NCI-H2196 (cell line): ENCODE data around the gene GGT6.
A peak's percentile ranks its signal among the peaks of the same experiment; 100 is the strongest.

Experiments used
- DNase-seq: peaks from one replicate; lab custom pipeline; 2025; ENCODE audit not compliant: unreplicated experiment; lab: John Stamatoyannopoulos, UW

GGT6 gene

DNA sequence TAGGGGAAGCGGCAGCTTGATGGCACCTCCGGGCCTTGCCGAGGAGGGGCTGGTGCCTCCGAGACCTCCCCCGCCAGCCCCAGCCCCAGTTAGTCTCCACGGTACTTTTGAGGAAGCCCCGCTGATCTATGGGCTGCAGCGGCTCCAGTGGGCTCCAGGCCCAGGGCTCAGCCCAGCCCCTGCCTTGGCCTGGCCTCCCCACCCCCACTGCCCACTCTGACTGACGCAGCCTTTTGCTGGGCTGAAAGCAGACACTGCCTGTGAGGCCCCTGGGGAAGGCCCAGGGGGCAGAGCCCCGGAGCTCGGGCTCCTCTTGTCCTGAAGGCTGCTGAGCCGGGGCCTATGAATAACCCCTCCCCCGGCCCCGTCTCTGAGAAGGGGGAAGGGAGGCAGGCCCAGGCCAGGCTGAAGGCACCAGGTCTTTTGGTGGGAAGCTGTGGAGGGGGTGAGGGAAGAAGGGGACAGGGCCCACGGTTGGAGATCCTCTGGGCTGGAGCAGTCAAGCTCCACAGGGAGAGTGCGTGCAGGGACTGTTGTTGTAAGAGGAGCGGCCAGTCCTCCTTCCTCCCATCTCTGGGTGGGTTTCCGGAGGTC is 16.4 kb upstream of the GGT6 start:
- no peak for DNase-seq

DNA sequence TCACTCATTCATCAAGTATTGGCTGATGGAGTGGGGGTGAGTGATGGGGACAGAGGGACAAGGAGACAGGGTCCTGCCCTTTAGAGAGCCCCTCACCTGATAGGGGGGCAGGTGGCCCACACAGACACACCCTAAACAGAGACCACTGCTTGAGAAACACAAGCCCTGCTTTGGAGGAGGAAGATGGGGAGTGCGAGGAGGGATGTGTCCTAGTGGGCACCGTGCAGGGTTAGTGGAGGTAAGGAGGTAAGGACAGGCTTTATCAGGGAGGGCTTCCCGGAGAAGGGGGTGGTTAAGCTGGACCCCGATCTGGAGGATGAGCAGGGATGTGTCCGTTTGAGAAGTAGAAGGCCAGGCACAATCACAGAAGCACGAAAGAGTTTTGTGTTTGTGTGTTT is 15.8 kb upstream of the GGT6 start:
- DNase-seq, result no peak

DNA sequence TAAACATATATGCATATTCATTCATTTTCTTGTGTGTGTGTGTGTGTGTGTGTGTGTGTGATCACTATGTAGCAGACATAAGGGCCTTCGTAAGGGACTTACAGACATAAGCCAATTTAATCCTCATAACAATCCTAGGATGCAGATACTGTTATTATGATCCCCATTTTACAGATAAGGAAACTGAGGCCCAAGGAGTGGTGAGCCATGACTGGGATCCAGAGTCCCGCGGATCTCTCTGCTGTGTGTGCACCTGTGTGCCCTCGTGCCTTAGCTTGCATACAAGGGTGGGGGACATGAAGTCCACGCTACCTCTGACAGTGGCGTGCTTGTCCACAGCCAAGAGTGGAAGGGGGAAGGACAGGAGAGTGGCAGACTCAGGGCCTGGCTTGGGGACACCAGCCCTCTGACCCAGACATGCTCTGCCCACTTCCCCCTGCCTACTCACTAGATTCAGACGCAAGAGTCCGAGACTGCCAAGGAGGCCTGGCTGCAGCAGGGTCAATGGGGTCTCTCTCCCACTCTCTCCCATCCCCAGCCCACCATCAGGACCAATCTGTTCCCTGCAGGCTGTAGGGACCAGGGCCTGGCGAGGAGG is 14.2 kb upstream of the GGT6 start:
- no peak for DNase-seq

DNA sequence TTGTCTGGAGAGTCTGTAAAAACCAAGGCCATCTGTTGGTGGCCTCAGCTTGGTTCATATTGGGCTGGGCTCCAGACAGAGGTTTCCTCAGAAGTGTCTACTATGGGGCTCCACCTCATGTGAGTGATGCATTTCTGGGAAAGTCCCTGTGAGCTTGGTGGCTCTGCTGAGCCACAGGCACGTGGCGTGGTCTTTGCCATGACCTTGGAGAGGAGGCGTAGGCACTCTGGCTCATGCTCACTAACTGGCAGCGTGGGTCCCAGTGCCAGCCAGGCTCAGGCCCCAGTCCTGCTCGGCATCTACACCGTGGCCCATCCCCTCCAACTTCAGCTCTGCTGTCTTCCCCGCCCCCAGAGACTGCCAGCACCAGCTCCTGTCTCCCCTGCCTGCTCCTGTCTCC is 13.3 kb upstream of the GGT6 start:
- no peak for DNase-seq

DNA sequence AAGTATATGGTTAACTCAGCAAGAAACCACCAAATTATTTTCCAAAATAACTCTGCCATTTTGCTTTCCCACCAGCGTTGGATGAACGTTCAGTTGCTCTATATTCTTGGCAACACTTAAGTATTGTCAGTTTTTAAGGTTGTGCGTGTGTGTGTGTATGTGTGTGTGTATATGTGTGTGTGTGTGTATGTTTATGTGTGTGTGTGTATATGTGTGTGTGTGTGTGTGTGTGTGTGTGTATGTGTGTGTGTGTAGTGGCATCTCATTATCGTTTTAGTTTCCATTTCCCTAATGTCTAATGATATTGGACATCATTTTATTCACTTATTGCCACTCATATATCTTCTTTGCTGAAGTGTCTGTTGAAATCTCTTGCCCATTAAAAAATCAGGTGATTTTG is 12.7 kb upstream of the GGT6 start:
- DNase-seq, result no peak

DNA sequence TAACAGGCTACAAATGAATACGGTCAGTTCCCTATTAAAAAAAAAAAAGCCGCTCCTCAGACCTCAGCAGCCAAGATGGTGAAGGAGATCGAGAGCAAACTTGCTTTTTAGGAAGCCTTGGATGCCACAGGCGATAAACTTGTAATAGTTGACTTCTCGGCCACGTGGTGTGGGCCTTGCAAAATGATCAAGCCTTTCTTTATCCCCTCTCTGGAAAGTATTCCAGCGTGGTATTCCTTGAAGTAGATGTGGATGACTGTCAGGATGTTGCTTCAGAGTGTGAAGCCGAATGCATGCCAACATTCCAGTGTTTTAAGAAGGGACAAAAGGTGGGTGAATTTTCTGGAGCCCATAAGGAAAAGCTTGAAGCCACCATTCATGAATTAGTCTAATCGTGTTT is 11.8 kb upstream of the GGT6 start:
- DNase-seq, result no peak

DNA sequence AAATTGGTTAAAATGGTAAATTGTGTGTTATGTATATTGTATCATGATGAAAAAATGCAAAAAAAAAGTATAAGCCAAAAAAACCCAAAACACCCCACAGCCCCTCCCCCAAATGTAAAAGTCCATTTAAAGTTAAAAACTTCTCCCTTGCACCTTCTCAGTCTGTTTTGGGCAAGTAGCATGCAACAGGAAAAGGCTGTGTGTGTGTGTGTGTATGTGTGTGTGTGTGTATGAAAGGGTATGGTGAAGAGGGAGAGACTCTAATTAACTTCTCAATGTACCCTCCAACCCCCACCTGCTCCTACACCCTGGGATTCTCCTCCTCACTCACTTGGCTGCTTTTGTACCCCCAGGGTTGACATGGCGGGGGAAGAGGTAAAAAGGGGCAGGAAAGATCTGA is 9.2 kb upstream of the GGT6 start:
- DNase-seq, result no peak

DNA sequence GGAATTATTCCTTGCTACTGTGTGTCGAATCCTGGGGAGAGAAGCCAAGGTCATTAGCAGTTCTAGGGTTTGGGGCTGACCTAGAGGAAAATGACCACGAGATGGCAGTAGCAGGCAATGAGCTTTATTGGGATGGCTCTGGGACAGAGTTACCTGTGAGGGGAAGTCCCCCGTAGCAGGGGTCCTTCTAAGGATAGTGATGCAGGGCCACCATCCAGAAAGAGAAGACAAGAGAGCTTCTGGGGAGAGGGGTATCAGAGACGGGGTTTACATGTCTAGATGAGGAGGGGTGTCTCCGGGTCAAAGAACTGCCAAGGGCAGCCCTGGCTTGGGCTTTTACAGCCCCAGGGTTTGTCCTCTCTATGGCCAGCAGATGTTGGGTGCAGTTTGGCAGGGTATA is 6.4 kb upstream of the GGT6 start:
- DNase-seq, result peak; percentile 55

DNA sequence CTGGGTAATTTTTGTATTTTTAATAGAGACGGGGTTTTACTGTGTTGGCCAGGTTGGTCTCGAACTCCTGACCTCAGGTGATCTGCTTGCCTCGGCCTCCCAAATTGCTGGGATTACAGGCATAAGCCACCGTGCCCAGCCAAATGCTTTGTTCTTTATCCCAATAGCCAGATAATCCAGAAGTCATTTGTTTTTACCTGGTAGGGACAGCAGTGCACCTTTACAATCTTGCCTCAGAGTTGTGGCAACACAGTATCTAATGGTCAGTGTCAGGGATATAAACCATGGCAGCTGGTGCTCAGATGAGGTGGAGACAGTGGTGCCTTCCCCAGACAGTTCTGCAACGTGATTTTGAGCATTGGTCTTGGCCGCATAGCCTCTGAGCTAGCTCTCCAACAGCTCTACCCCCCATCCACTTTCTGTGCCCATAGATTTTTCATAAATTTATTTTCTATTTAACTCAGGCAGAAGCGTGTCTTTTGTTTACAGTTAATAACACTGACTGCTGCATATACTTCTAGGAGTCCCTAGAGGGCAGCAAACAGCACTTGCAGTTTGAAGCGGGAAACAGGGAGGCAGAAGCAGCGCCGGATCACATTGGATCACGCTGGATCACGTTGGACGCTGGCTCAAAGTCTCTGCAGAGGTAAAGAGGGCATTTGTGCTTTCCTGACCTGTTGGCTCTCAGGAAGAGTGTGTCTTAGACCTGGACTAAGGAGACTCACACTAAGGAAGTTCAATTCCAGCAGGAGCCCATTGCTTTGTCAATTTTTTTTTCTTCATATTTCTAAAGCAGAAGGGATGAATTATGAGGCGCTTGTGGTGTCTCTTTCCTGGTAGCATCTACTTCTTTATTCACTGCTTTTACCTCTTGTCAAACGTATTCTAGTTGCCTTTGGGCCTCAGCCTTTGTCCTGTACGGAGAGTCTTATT is 5.1 kb upstream of the GGT6 start:
- peak; percentile 70 for DNase-seq

DNA sequence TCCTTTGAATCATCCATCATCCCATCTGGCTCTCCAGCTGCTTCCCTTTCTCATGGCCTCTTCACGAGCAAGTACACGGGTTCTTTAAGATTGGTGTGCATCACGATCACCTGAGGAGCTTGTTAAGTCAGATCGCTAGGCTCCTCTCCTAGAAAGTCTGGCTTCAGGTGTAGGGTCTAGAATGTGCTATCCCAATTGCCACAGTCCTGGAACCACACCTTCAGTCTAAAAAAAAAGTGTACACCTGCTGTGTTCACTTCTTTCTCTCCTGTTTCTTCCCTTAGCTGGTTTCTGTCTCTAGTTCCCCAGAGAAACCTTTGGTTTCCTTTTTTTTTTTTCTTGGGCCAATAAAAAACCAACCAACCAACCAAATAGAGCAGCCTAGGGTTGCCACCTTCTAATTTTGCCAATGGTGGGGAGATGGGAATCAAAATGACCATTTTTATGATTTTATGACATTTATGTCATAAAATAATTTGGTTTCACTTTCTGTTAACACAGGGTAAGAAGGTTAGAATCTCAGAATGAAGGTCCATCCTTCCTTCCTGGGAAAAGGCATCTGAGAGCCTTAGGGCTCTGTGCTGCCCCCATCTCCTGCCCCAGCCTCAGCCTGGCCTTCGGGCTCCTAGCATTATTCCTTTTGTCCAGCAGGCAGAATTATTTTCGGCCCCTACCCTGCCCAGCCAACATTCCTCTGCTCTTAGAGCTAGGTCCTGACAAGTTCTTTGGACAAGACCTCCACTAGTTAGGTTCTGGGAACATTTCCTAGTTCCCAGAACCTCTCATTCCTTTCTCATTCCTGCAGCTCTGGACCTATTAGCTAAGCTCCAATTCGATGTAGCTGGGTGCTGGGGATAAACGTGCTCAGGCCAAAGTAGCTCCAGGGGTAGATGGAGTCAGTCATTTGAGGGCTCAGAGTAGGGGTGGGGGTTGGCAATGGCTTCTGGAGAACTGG is 1.9 kb upstream of the GGT6 start:
- DNase-seq, result no peak

DNA sequence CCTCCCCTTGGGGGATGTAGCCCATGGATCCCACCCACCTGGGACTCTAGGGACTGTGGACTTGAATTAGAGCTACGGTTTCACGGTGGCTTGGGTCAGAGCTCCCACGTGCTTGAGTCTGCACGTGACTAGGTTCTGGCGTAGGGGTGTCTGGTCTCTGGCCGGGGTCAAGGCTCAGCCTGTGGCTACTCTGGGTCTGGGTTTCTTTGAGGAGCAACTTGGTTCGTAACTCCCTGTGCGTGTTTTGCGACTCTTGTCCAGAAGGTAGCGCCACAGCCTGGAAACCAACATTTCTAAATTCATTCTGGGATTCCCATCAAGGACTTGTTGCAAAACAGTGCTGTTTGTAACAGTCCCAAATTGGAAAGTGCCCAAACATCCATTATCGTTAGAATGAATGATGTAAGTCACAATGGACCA is 470 bp upstream of the GGT6 start:
- no peak for DNase-seq

DNA sequence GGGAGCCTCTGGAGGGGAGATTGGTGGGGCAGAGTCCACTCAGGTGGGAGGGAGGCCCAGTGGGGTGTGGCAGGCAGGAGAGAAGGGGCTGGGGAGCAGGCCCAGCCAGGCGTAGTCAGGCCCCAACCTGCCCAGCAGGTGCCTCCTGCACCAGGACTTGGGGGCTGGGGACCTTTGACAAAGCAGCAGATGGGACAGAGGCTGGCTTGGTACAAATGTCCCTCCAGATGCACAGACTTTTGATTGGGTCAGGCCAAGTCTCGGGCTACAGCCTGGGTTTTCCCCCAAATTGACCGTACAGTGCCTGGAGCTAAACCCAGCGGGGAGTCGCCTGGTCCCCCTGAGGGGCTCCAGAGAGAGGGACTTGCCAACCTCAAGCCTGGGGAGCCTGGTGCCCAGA is 411 bp downstream of the GGT6 start:
- no peak for DNase-seq

DNA sequence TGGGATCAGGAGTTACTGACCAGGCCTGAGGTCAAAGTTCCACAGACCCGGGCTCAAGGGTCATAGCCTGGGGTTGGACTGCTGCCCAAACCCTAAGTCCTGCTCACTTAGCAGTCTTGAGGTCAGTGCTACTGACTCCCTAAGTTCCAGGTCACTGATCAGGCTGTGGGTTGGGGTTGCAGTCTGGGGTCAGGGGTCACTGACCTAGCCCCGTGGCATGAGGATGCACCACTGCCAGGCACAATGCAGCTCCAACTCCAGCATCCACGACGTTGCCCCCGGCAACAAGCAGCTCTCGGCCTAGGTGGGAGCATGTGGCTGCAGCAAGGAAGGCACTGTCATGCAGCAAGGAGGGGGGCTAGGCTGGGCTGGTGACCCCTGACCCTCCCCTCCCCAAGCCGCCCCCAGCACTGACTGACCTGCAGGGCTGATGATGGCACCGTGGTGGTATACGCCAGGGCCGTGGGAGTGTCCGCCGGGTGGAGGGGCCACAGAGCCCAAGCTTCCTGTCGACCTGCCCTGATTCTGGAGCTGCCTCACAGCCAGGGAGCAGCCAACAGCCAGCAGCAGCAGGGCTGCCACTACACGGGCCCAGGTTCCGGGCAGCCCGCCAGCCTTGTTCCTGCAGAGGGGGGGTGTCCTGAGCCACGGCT is 1.1 kb downstream of the GGT6 start:
- DNase-seq, result no peak

DNA sequence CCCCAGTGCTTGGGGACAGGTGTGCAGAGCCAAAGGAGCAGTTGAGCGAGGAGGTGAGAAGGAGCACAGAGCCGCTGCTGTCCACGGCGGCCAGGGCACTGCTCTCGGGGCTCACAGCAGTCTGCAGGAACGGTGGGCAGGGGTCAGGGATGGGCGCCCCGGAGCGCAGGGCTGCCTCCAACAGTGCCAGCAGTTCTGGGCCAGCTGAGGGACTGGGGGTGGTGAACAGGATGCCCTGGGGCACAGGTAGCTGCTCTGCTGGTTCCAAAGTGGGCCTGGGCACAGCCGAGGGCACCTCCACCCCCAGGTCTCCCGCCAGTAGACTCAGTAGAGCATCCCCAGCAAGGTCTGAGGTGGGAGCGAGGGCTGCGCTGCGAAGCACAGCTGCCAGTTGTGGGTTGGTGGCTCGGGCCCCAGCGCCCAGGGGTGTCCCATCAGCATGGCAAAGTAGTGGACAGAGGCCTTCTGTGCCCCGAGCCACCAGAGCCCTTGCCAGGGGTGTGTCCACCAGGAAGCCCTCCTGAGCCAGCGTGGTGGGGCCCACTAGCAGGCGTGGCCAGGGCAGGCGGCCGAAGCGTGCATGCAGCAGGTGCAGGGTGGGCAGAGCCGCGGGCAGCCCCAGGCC is 1.9 kb downstream of the GGT6 start:
- no peak for DNase-seq

DNA sequence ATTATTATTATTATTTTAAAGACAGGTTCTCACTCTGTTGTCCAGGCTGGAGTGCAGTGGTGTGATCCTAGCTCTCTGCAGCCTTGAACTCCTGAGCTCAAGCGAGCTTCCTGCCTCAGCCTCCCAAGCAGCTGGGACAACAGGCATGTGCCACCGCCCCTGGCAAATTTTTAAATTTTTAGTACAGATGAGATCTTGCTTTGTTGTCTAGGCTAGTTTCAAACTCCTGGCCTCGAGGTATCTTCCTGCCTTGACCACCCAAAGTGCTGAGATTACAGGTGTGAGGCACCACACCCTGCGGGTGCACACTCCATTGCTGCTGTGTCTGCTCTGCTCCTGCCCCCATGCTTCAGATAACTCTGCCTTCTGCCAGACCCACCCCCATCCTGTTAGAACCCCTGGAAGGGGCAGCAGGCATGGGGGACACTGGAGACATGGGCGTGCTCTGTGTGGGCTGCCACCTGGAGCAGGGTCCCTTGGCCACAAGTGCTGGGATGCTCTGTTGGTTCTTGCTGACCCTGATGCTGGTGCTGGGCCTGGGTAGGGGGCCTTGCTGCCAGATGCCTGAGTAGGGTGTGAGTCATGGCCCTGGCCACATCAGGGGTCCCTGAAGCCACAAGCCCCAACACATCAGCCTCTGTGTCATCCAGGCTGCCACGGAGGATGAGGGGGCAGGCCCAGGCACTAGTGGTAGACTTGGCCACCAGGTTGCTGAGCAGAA is 2.6 kb downstream of the GGT6 start:
- DNase-seq, result no peak

DNA sequence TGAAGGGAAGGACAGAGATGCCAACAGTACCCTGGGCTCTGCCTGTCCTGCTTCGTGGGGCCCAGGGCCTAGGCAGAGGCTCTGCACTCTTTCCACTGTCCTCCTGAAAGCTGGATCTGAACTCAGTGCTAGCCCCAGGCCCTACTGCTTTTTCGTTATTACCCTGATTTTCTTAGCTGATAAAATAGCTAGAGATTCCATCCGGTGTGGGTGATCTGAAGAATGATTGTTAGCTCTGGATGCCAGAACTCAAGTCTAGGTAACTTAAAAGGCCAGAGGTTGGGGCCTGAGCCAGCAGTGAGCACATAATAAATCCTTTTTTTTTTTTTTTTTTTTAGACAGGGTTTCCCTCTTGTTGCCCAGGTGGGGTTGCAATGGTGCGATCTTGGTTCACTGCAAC is 3.4 kb downstream of the GGT6 start:
- no peak for DNase-seq

DNA sequence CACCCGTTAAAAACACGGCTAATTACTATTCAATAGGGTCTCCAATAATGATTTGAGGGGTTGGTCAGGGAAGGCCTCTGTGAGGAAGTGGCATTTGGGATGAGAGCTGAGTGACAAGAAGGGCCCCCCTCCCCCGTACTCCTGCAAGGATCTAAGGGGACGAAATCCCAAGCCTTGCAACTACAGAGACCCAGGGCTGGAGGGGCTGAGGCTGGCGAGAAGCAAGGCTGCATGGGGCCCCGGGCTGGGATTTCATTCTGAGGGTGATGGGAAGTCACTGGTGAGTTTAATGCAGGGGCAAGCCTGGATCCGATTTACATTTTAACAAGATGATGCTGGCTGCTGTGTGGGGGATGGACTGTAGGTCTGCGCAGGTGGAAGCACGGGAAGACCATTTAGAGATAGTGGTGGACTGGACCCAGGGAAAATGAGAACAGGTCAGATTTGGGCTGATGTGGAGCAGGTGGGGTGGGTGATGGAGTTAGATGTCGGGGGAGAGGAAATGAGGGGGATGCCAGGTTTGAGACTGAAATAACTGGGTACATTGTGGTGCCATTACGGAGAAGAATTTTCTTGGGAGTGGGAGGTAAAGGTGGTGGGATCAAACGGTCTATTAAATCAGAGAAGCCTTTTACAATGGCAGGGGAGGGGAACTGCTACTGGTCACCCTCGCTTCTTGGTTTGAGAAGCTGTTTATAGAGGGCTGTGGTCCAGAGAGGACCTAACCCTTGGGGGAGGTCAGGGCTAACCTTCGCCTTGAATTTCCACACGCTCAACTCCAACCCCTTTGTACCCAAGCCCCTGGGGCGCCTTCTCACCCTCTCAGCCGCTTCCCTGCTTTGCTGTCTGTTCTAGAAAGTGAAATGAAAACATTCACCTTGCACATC is 4.3 kb downstream of the GGT6 start:
- DNase-seq, result no peak

DNA sequence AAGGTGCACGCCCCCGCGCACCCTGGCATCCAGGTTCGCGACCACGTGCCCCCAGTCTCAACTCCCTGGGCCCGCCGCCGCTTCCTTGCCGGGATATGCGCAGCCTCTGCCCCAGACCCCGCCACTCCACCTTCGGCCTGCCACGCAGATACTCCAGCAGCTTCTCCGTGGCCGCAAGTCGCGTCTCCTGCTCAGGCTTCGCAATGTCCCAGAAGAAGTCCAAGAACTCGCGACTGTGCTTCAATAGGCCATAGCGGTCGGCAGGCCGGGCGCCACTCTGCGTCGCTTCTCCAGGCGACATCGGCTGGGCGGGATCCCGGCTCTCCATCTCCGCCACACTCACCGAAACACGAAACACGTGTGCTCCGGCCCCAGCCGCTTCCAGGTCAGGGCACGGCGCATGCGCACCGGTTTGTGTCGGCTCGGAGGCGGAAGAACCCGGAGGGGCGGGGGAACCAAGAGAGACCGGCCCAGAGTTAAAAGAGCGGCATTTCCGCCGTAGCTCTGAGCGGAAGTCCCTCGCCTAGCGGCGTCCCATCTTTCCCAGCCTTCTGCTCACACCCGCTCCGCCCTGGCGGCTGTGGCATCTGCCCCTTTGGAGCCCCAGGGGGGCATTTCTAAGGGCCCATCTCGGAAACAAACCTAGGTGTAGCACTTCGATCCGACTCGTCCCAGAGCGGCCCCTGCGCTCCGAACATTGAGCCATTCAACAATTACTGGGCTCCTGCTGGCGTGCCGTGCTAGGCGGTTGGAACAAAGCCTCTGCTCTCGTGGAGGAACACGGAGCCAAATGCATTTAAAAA is 5.2 kb downstream of the GGT6 start, which contains the start of gene MYBBP1A:
Gene MYBBP1A, minus strand, starts transcription at position 388 of the 803 bp plus-strand sequence. Its CDS starts 60 bp downstream, at position 328.
- DNase-seq, result peak; percentile 91
